Smooth muscle cell (in vitro differentiated cells): ENCODE results near the gene OR4A15. TPM values are rescaled to one million over a fixed set of nuclear protein-coding genes. Genes with fewer than 3 reads are reported as not detected.

ENCODE experiments used
- DNase-seq: peaks from one replicate; lab custom pipeline; 2025; ENCODE audit not compliant: unreplicated experiment; lab: John Stamatoyannopoulos, UW
- H2AFZ ChIP-seq: fragments of 200-600 bp; sonication (generic); 2 replicates; pipeline ENCODE4 v1.6.0; 2016; ENCODE audit warnings: antibody characterized with exemption, low read depth, mild to moderate bottlenecking
- H3F3A ChIP-seq: fragments of 200-600 bp; sonication (generic); 2 replicates; pipeline ENCODE4 v1.6.0; 2017; ENCODE audit warnings: antibody characterized with exemption, low read depth
- H3K27ac ChIP-seq: fragments of 200-600 bp; sonication (generic); 2 replicates; pipeline ENCODE4 v1.5.1; 2016; ENCODE audit warnings: low read depth, mild to moderate bottlenecking
- H3K27me3 ChIP-seq: fragments of 200-600 bp; sonication (generic); 2 replicates; pipeline ENCODE4 v1.6.1; 2016; ENCODE audit warnings: low read depth, mild to moderate bottlenecking
- H3K36me3 ChIP-seq: fragments of 200-600 bp; sonication (generic); 2 replicates; pipeline ENCODE4 v1.5.1; 2016; ENCODE audit warnings: low read depth
- H3K4me1 ChIP-seq: fragments of 200-600 bp; sonication (generic); 2 replicates; pipeline ENCODE4 v1.5.1; 2016; ENCODE audit warnings: low read depth
- H3K4me2 ChIP-seq: fragments of 200-600 bp; sonication (generic); 2 replicates; pipeline ENCODE4 v1.6.0; 2016; ENCODE audit warnings: mild to moderate bottlenecking
- H3K4me3 ChIP-seq: fragments of 200-600 bp; sonication (generic); 2 replicates; pipeline ENCODE4 v1.5.1; 2016; ENCODE audit warnings: mild to moderate bottlenecking
- H3K79me2 ChIP-seq: fragments of 200-600 bp; sonication (generic); 2 replicates; pipeline ENCODE4 v1.6.0; 2016; ENCODE audit warnings: low read depth, mild to moderate bottlenecking
- H3K9ac ChIP-seq: fragments of 200-600 bp; sonication (generic); 2 replicates; pipeline ENCODE4 v1.6.0; 2016; ENCODE audit warnings: low read depth
- H3K9me3 ChIP-seq: fragments of 200-600 bp; sonication (generic); replicated peaks from 2 replicates; pipeline ENCODE4 v1.5.1; 2016; ENCODE audit warnings: low read depth
- H4K20me1 ChIP-seq: fragments of 200-600 bp; sonication (generic); 2 replicates; pipeline ENCODE4 v1.6.0; 2016; ENCODE audit warnings: low read depth
- WGBS: methylation state at CpG from one replicate; pipeline ENCODE4 v1.1.7; 2016; ENCODE audit warnings: low lambda C conversion rate; 5-methylcytosine and 5-hydroxymethylcytosine counted together
- polyA plus RNA-seq: library from polyadenylated mRNA; unstranded; fragments of >200 nt; fragmentation: Nextera tagmentation; extraction: Ambion mirVana; gene quantifications from 2 replicates; pipeline ENCODE4 v1.2.1, GENCODE V29; 2016
- small RNA-seq: library from RNA; depleted of rRNA; stranded (forward); fragments of <200 nt; gene quantifications from one replicate; pipeline ENCODE3, GENCODE V24; 2014
- total RNA-seq: library from RNA; depleted of rRNA; stranded (reverse); fragments of >200 nt; gene quantifications from 2 replicates; pipeline ENCODE4 v1.2.3, GENCODE V29; 2014
- TF ChIP-seq, protein P1 (sequence below): fragments of 200-600 bp; sonication (generic); IDR thresholded peaks from 2 replicates; pipeline ENCODE4 v1.5.1; 2017; ENCODE audit warnings: borderline replicate concordance, mild to moderate bottlenecking, antibody characterized with exemption; ENCODE audit not compliant: insufficient read depth, poor library complexity, severe bottlenecking

Gene OR4A15
- total and polyA plus RNA-seq, 2 experiments from 2014 or later, result not detected

GRCh38 chr11:55349032-55349431, 18.7 kb upstream of the OR4A15 start:
- Histone ChIP-seq H3K79me2 (no peaks in the 10 kb centered on the region), H3K27ac (no peak overlapping the region), H3K9me3 (peaks cover 19% of the 10 kb centered on the region), H2AFZ (no peak overlapping the region), H3K27me3 (no peaks in the 10 kb centered on the region), H3K4me2 (no peak overlapping the region), H3K9ac (no peak overlapping the region), H3F3A (no peaks in the 10 kb centered on the region), H3K4me1 (no peaks in the 10 kb centered on the region), H4K20me1 (no peaks in the 10 kb centered on the region), H3K36me3 (no peaks in the 10 kb centered on the region), H3K4me3 (no peak overlapping the region)
- 14% methylated on average over 1 of the region's 1 CpG for WGBS
- TF ChIP-seq, protein P1, sequence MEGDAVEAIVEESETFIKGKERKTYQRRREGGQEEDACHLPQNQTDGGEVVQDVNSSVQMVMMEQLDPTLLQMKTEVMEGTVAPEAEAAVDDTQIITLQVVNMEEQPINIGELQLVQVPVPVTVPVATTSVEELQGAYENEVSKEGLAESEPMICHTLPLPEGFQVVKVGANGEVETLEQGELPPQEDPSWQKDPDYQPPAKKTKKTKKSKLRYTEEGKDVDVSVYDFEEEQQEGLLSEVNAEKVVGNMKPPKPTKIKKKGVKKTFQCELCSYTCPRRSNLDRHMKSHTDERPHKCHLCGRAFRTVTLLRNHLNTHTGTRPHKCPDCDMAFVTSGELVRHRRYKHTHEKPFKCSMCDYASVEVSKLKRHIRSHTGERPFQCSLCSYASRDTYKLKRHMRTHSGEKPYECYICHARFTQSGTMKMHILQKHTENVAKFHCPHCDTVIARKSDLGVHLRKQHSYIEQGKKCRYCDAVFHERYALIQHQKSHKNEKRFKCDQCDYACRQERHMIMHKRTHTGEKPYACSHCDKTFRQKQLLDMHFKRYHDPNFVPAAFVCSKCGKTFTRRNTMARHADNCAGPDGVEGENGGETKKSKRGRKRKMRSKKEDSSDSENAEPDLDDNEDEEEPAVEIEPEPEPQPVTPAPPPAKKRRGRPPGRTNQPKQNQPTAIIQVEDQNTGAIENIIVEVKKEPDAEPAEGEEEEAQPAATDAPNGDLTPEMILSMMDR, result no peak
- DNase-seq, result no peak

DNA sequence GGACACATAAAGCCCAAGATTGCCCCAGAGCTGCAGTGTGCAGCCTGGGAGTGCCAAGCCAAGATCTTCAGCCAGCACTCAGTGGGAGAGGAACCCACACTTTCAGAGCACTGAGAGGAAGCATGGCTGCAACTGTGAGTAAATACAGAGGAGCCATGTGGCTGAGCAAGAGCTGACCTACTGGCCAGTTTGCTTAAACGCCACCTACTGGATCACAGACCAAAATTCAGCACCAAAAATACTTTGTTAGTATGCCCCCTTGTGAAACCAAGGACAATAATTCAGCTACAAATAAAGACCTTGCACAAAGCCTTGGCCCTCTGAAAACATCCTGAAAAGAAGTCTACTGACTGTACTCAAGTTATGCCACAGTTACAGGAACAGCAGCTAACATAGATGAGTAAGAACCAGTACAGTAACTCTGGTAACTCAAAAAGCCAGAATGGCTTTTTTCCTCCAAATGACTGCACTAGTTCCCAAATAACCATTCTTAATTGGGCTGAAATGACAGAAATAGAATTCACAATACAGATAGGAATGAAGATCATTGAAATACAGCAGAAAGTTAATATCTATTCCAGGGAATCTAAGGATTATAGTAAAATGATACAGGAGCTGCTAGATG, 10.1 kb upstream of the OR4A15 start:
- Histone ChIP-seq H2AFZ (no peak overlapping the region), H3K79me2 (no peaks in the 10 kb centered on the region)
- 32% methylated on average over 1 of the region's 1 CpG for WGBS

DNA sequence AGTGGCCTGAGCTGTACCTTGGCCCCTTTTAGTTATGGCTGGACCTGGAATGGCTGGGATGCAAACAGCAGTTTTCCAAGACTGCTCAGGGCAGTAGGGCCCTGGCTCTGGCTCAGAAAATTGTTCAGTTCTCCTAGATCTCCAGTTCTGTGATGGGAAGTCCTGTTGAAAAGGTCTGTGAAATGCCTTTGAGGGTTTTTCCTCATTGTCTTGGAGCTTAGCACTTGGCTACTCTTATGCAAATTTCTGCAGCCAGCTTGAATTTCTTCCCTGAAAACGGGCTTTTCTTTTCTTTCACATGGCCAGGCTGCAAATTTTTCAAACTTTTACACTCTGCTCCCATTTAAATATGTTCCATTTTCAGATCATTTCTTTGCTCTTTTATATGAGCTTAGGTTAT, 33.2 kb downstream of the OR4A15 start:
- Histone ChIP-seq H3K9me3 (no peaks in the 10 kb centered on the region), H3K27me3 (no peaks in the 10 kb centered on the region), H4K20me1 (no peaks in the 10 kb centered on the region), H3K36me3 (no peaks in the 10 kb centered on the region), H3K79me2 (no peaks in the 10 kb centered on the region), H3K4me3 (no peak overlapping the region), H3F3A (no peaks in the 10 kb centered on the region), H3K4me1 (no peaks in the 10 kb centered on the region), H3K4me2 (no peak overlapping the region), H3K9ac (no peak overlapping the region), H3K27ac (no peak overlapping the region), H2AFZ (no peak overlapping the region)
- TF ChIP-seq, protein P1, result no peak
- no peak for DNase-seq
- WGBS, result 23% methylated on average over 1 of the region's 1 CpG

More for the DNA sequence above, 10.1 kb upstream of the OR4A15 start:
- Histone ChIP-seq H3K4me2 (no peak overlapping the region), H3K9me3 (peaks cover 3% of the 10 kb centered on the region), H3K36me3 (no peaks in the 10 kb centered on the region), H3K9ac (no peak overlapping the region), H3F3A (no peaks in the 10 kb centered on the region), H3K27ac (no peak overlapping the region), H4K20me1 (no peaks in the 10 kb centered on the region), H3K27me3 (no peaks in the 10 kb centered on the region), H3K4me1 (no peaks in the 10 kb centered on the region), H3K4me3 (no peak overlapping the region)
- TF ChIP-seq, protein P1, result no peak
- no peak for DNase-seq

Small RNA genes lying within 50 kb of the gene (small RNA-seq; reads per million reads assigned to genes)
- gene OR4X7P, result not detected

Other genes with a start within 250 kb of the OR4A15 start
- not detected in 2 replicates for gene TRIM48, start 105.8 kb upstream of the OR4A15 start, total RNA-seq
- not detected in 2 replicates for gene TRIM48, start 105.8 kb upstream of the OR4A15 start, polyA plus RNA-seq
- not detected in 2 replicates for gene OR4A16, start 24.8 kb upstream of the OR4A15 start, total RNA-seq
- gene OR4A16, start 24.8 kb upstream of the OR4A15 start, polyA plus RNA-seq, result not detected in 2 replicates
- not detected in 2 replicates for gene OR4C15, start 186.5 kb downstream of the OR4A15 start, total RNA-seq
- not detected in 2 replicates for gene OR4C15, start 186.5 kb downstream of the OR4A15 start, polyA plus RNA-seq
- not detected in 2 replicates for gene OR4C16, start 204.2 kb downstream of the OR4A15 start, total RNA-seq
- not detected in 2 replicates for gene OR4C16, start 204.2 kb downstream of the OR4A15 start, polyA plus RNA-seq
- gene OR4C11, start 239.7 kb downstream of the OR4A15 start, total RNA-seq, result not detected in 2 replicates
- gene OR4C11, start 239.7 kb downstream of the OR4A15 start, polyA plus RNA-seq, result not detected in 2 replicates